Measurements from ENCODE around the gene GINS1. TPM values are rescaled to one million over a fixed set of nuclear protein-coding genes. Genes with fewer than 3 reads are reported as not detected.
"Not testable (repeated sequence)": the region's sequence is repeated elsewhere in the genome, so short reads cannot be mapped to it uniquely, and the experiment has no call there.

Gene GINS1
- polyA plus RNA-seq, 4 donors: 0.81 to 9.5 (median 4.4) TPM

GRCh38 chr20:25397096-25397495 lies 10.4 kb upstream of the GINS1 start:
- Histone ChIP-seq H3K9me3 (ENCODE audit: control insufficient read depth in 2 of 2, insufficient read depth in 1 of 2, low read depth in 1 of 2, low read length in 1 of 2) (peaks cover 0 to 2% of the 10 kb centered on the region in 2 donors), H3K4me1 (ENCODE audit: control insufficient read depth in 3 of 3, insufficient read depth in 2 of 3, low read depth in 1 of 3, low read length in 2 of 3) (peaks cover 0 to 16% (median 2%) of the 10 kb centered on the region in 3 donors), H3K36me3 (ENCODE audit: control insufficient read depth in 3 of 3, insufficient read depth in 2 of 3, low read depth in 1 of 3, low read length in 3 of 3) (no peaks in the 10 kb centered on the region), H3K4me3 (ENCODE audit: low read depth in 1 of 3, low read length in 3 of 3) (no peak overlapping the region), H3K27ac (ENCODE audit: low read depth in 1 of 3, low read length in 2 of 3) (peak overlapping the region in 2 of 3 donors; percentile 22 to 58), H3K27me3 (ENCODE audit: control insufficient read depth in 3 of 3, insufficient read depth in 3 of 3, low read length in 3 of 3) (no peaks in the 10 kb centered on the region)
- FAIRE-seq (no peak), DNase-seq (peak; percentile 45 to 58)
- WGBS, 3 donors: 15 to 63% (median 36%) methylated on average over 6 of the region's 6 CpGs

GRCh38 chr20:25397821-25398220 lies 9.7 kb upstream of the GINS1 start:
- Histone ChIP-seq H3K27me3 (ENCODE audit: control insufficient read depth in 3 of 3, insufficient read depth in 3 of 3, low read length in 3 of 3) (no peaks in the 10 kb centered on the region), H3K4me3 (ENCODE audit: low read depth in 1 of 3, low read length in 3 of 3) (no peak overlapping the region), H3K4me1 (ENCODE audit: control insufficient read depth in 3 of 3, insufficient read depth in 2 of 3, low read depth in 1 of 3, low read length in 2 of 3) (peaks cover 0 to 16% (median 2%) of the 10 kb centered on the region in 3 donors), H3K9me3 (ENCODE audit: control insufficient read depth in 2 of 2, insufficient read depth in 1 of 2, low read depth in 1 of 2, low read length in 1 of 2) (peaks cover 0 to 10% of the 10 kb centered on the region in 2 donors), H3K27ac (ENCODE audit: low read depth in 1 of 3, low read length in 2 of 3) (peak overlapping the region in 1 of 3 donors; percentile 25), H3K36me3 (ENCODE audit: control insufficient read depth in 3 of 3, insufficient read depth in 2 of 3, low read depth in 1 of 3, low read length in 3 of 3) (no peaks in the 10 kb centered on the region)
- FAIRE-seq: no peak
- 5 to 29% (median 25%) methylated on average over 1 of the region's 1 CpG for WGBS, 3 donors
- DNase-seq: peak; percentile 80

GRCh38 chr20:25398376-25399036 lies 9.0 kb upstream of the GINS1 start:
- no peaks in the 10 kb centered on the region for H3K36me3 ChIP-seq (ENCODE audit: control insufficient read depth in 3 of 3, insufficient read depth in 2 of 3, low read depth in 1 of 3, low read length in 3 of 3)
- no peak for FAIRE-seq
- no peaks in the 10 kb centered on the region for H3K27me3 ChIP-seq (ENCODE audit: control insufficient read depth in 3 of 3, insufficient read depth in 3 of 3, low read length in 3 of 3)
- peaks cover 0 to 16% of the 10 kb centered on the region in 2 donors for H3K9me3 ChIP-seq (ENCODE audit: control insufficient read depth in 2 of 2, insufficient read depth in 1 of 2, low read depth in 1 of 2, low read length in 1 of 2)
- H3K27ac ChIP-seq (ENCODE audit: low read depth in 1 of 3, low read length in 2 of 3): peak overlapping the region in 1 of 3 donors; percentile 25
- H3K4me3 ChIP-seq (ENCODE audit: low read depth in 1 of 3, low read length in 3 of 3): no peak overlapping the region
- DNase-seq: peak in 1 of 2 donors; percentile 48
- 15 to 40% (median 29%) methylated on average over 4 of the region's 4 CpGs for WGBS, 3 donors
- peaks cover 0 to 16% (median 2%) of the 10 kb centered on the region in 3 donors for H3K4me1 ChIP-seq (ENCODE audit: control insufficient read depth in 3 of 3, insufficient read depth in 2 of 3, low read depth in 1 of 3, low read length in 2 of 3)

- H3K4me1 ChIP-seq (ENCODE audit: control insufficient read depth in 3 of 3, insufficient read depth in 2 of 3, low read depth in 1 of 3, low read length in 2 of 3): peaks cover 0 to 16% (median 2%) of the 10 kb centered on the region in 3 donors
- no peaks in the 10 kb centered on the region for H3K27me3 ChIP-seq (ENCODE audit: control insufficient read depth in 3 of 3, insufficient read depth in 3 of 3, low read length in 3 of 3)
- H3K36me3 ChIP-seq (ENCODE audit: control insufficient read depth in 3 of 3, insufficient read depth in 2 of 3, low read depth in 1 of 3, low read length in 3 of 3): no peaks in the 10 kb centered on the region
- DNase-seq (peak; percentile 76 to 81), FAIRE-seq (no peak)
- WGBS, 3 donors: 7 to 19% (median 18%) methylated on average over 5 of the region's 5 CpGs
- peaks cover 0 to 19% of the 10 kb centered on the region in 2 donors for H3K9me3 ChIP-seq (ENCODE audit: control insufficient read depth in 2 of 2, insufficient read depth in 1 of 2, low read depth in 1 of 2, low read length in 1 of 2)
- peak overlapping the region in 1 of 3 donors; percentile 25 for H3K27ac ChIP-seq (ENCODE audit: low read depth in 1 of 3, low read length in 2 of 3)
- H3K4me3 ChIP-seq (ENCODE audit: low read depth in 1 of 3, low read length in 3 of 3): no peak overlapping the region
Measured at GRCh38 chr20:25399037-25399430, 8.4 kb upstream of the GINS1 start.

GRCh38 chr20:25400291-25400732 lies 7.2 kb upstream of the GINS1 start:
- not testable (repeated sequence) for H3K27ac ChIP-seq (ENCODE audit: low read depth in 1 of 3, low read length in 2 of 3); H3K4me3 ChIP-seq (ENCODE audit: low read depth in 1 of 3, low read length in 3 of 3); DNase-seq; H3K36me3 ChIP-seq (ENCODE audit: control insufficient read depth in 3 of 3, insufficient read depth in 2 of 3, low read depth in 1 of 3, low read length in 3 of 3); H3K27me3 ChIP-seq (ENCODE audit: control insufficient read depth in 3 of 3, insufficient read depth in 3 of 3, low read length in 3 of 3); FAIRE-seq
- 77 to 84% (median 80%) methylated on average over 11 of the region's 11 CpGs for WGBS, 3 donors
- peaks cover 0 to 22% of the 10 kb centered on the region in 2 donors for H3K9me3 ChIP-seq (ENCODE audit: control insufficient read depth in 2 of 2, insufficient read depth in 1 of 2, low read depth in 1 of 2, low read length in 1 of 2)
- peaks cover 0 to 16% (median 2%) of the 10 kb centered on the region in 3 donors for H3K4me1 ChIP-seq (ENCODE audit: control insufficient read depth in 3 of 3, insufficient read depth in 2 of 3, low read depth in 1 of 3, low read length in 2 of 3)

GRCh38 chr20:25402583-25402982 lies 4.9 kb upstream of the GINS1 start:
- peaks cover 0 to 22% of the 10 kb centered on the region in 2 donors for H3K9me3 ChIP-seq (ENCODE audit: control insufficient read depth in 2 of 2, insufficient read depth in 1 of 2, low read depth in 1 of 2, low read length in 1 of 2)
- DNase-seq (no peak), FAIRE-seq (no peak)
- no peaks in the 10 kb centered on the region for H3K36me3 ChIP-seq (ENCODE audit: control insufficient read depth in 3 of 3, insufficient read depth in 2 of 3, low read depth in 1 of 3, low read length in 3 of 3)
- H3K4me3 ChIP-seq (ENCODE audit: low read depth in 1 of 3, low read length in 3 of 3): no peak overlapping the region
- no peaks in the 10 kb centered on the region for H3K27me3 ChIP-seq (ENCODE audit: control insufficient read depth in 3 of 3, insufficient read depth in 3 of 3, low read length in 3 of 3)
- no peak overlapping the region for H3K27ac ChIP-seq (ENCODE audit: low read depth in 1 of 3, low read length in 2 of 3)
- peaks cover 0 to 11% (median 2%) of the 10 kb centered on the region in 3 donors for H3K4me1 ChIP-seq (ENCODE audit: control insufficient read depth in 3 of 3, insufficient read depth in 2 of 3, low read depth in 1 of 3, low read length in 2 of 3)
- 94 to 98% (median 96%) methylated on average over 7 of the region's 7 CpGs for WGBS, 3 donors

- FAIRE-seq (no peak), DNase-seq (no peak)
- H3K9me3 ChIP-seq (ENCODE audit: control insufficient read depth in 2 of 2, insufficient read depth in 1 of 2, low read depth in 1 of 2, low read length in 1 of 2): peaks cover 0 to 9% of the 10 kb centered on the region in 2 donors
- H3K4me3 ChIP-seq (ENCODE audit: low read depth in 1 of 3, low read length in 3 of 3): peak overlapping the region in 2 of 3 donors; percentile 50 to 66
- no peak overlapping the region for H3K27ac ChIP-seq (ENCODE audit: low read depth in 1 of 3, low read length in 2 of 3)
- no peaks in the 10 kb centered on the region for H3K27me3 ChIP-seq (ENCODE audit: control insufficient read depth in 3 of 3, insufficient read depth in 3 of 3, low read length in 3 of 3)
- H3K4me1 ChIP-seq (ENCODE audit: control insufficient read depth in 3 of 3, insufficient read depth in 2 of 3, low read depth in 1 of 3, low read length in 2 of 3): no peaks in the 10 kb centered on the region
- WGBS, 3 donors: 2 to 3% (median 2%) methylated on average over 4 of the region's 4 CpGs
- H3K36me3 ChIP-seq (ENCODE audit: control insufficient read depth in 3 of 3, insufficient read depth in 2 of 3, low read depth in 1 of 3, low read length in 3 of 3): no peaks in the 10 kb centered on the region
Measured at GRCh38 chr20:25408170-25408547, 686 bp downstream of the GINS1 start.

- no peak for FAIRE-seq
- H3K27me3 ChIP-seq (ENCODE audit: control insufficient read depth in 3 of 3, insufficient read depth in 3 of 3, low read length in 3 of 3): no peaks in the 10 kb centered on the region
Measured at GRCh38 chr20:25408890-25409289, 1.4 kb downstream of the GINS1 start.

More at GRCh38 chr20:25408890-25409289, 1.4 kb downstream of the GINS1 start:
- DNase-seq: no peak
- peaks cover 0 to 3% of the 10 kb centered on the region in 2 donors for H3K9me3 ChIP-seq (ENCODE audit: control insufficient read depth in 2 of 2, insufficient read depth in 1 of 2, low read depth in 1 of 2, low read length in 1 of 2)
- WGBS, 3 donors: 88 to 91% (median 89%) methylated on average over 5 of the region's 5 CpGs
- no peak overlapping the region for H3K4me3 ChIP-seq (ENCODE audit: low read depth in 1 of 3, low read length in 3 of 3)
- H3K4me1 ChIP-seq (ENCODE audit: control insufficient read depth in 3 of 3, insufficient read depth in 2 of 3, low read depth in 1 of 3, low read length in 2 of 3): no peaks in the 10 kb centered on the region
- no peaks in the 10 kb centered on the region for H3K36me3 ChIP-seq (ENCODE audit: control insufficient read depth in 3 of 3, insufficient read depth in 2 of 3, low read depth in 1 of 3, low read length in 3 of 3)
- H3K27ac ChIP-seq (ENCODE audit: low read depth in 1 of 3, low read length in 2 of 3): no peak overlapping the region

All from small intestine (tissue), 7 donors.